ENCODE measurements around the gene PDE6C.

The PDE6C gene

GRCh38 chr10:93570383-93570782 is 42.0 kb upstream of the PDE6C start:
- peaks cover 0 to 14% (median 12%) of the 10 kb centered on the region in 4 donors for H3K4me1 ChIP-seq
- no peak for DNase-seq
- H3K4me3 ChIP-seq: no peak overlapping the region
- H3K27ac ChIP-seq: no peak overlapping the region
- H3K36me3 ChIP-seq: no peaks in the 10 kb centered on the region
- H3K9me3 ChIP-seq: no peaks in the 10 kb centered on the region
- intact Hi-C loops (cut with DNase I; ENCODE audit: low total_unique reads): no loop called here
- peaks cover 0 to 43% of the 10 kb centered on the region in 2 donors for H3K27me3 ChIP-seq
- TF ChIP-seq CTCF (IDR thresholded peaks at IDR 0.05): no peak

- Histone ChIP-seq H3K9me3 (no peaks in the 10 kb centered on the region), H3K4me3 (no peak overlapping the region), H3K27me3 (peaks cover 0 to 22% of the 10 kb centered on the region in 2 donors), H3K4me1 (peaks cover 0 to under 1% (median 0%) of the 10 kb centered on the region in 4 donors), H3K36me3 (no peaks in the 10 kb centered on the region), H3K27ac (no peak overlapping the region)
- intact Hi-C loops (cut with DNase I; ENCODE audit: low total_unique reads): no loop called here
- DNase-seq: no peak
- TF ChIP-seq CTCF (IDR thresholded peaks at IDR 0.05): no peak
Observed at GRCh38 chr10:93572606-93573005, 39.7 kb upstream of the PDE6C start.

GRCh38 chr10:93573051-93573909 is 39.1 kb upstream of the PDE6C start:
- Histone ChIP-seq H3K4me3 (no peak overlapping the region), H3K4me1 (no peaks in the 10 kb centered on the region), H3K27ac (no peak overlapping the region), H3K36me3 (no peaks in the 10 kb centered on the region), H3K27me3 (peaks cover 0 to 15% of the 10 kb centered on the region in 2 donors), H3K9me3 (no peaks in the 10 kb centered on the region)
- intact Hi-C loops (cut with DNase I; ENCODE audit: low total_unique reads): no loop called here
- no peak for TF ChIP-seq CTCF (IDR thresholded peaks at IDR 0.05)
- peak; percentile 58 to 70 for DNase-seq

GRCh38 chr10:93573924-93574323 is 38.4 kb upstream of the PDE6C start:
- H3K4me1 ChIP-seq: no peaks in the 10 kb centered on the region
- H3K9me3 ChIP-seq: no peaks in the 10 kb centered on the region
- H3K4me3 ChIP-seq: no peak overlapping the region
- H3K27me3 ChIP-seq: peaks cover 0 to 11% of the 10 kb centered on the region in 2 donors
- H3K27ac ChIP-seq: no peak overlapping the region
- intact Hi-C loops (cut with DNase I; ENCODE audit: low total_unique reads): no loop called here
- DNase-seq: no peak
- H3K36me3 ChIP-seq: no peaks in the 10 kb centered on the region
- no peak for TF ChIP-seq CTCF (IDR thresholded peaks at IDR 0.05)

- H3K4me3 ChIP-seq: no peak overlapping the region
Observed at GRCh38 chr10:93576888-93577287, 35.4 kb upstream of the PDE6C start.

More at GRCh38 chr10:93576888-93577287, 35.4 kb upstream of the PDE6C start:
- Histone ChIP-seq H3K36me3 (no peaks in the 10 kb centered on the region), H3K27ac (no peak overlapping the region), H3K27me3 (peaks cover 0 to 7% of the 10 kb centered on the region in 2 donors), H3K4me1 (no peaks in the 10 kb centered on the region), H3K9me3 (peaks cover 0 to 6% (median 0%) of the 10 kb centered on the region in 3 donors)
- intact Hi-C loops (cut with DNase I; ENCODE audit: low total_unique reads): no loop called here
- DNase-seq: no peak
- no peak for TF ChIP-seq CTCF (IDR thresholded peaks at IDR 0.05)
